ENCODE measurements around the gene FGF4. TPM values are rescaled to one million over a fixed set of nuclear protein-coding genes. Genes with fewer than 3 reads are reported as not detected.

Gene FGF4
- total RNA-seq, 1 donor from 2014 or later, result not detected

GRCh38 chr11:69778373-69778772 lies 3.2 kb upstream of the FGF4 start:
- Mint-ChIP-seq H3K9me3 (ENCODE audit: unreplicated experiment) (peaks cover 2% of the 10 kb centered on the region), H3K4me3 (ENCODE audit: unreplicated experiment) (no peak overlapping the region), H3K4me1 (ENCODE audit: low read depth, unreplicated experiment) (no peaks in the 10 kb centered on the region), H3K27ac (ENCODE audit: unreplicated experiment) (no peak overlapping the region), H3K36me3 (ENCODE audit: low read depth, unreplicated experiment) (no peaks in the 10 kb centered on the region), H3K27me3 (ENCODE audit: low read depth, unreplicated experiment) (peaks cover 63% of the 10 kb centered on the region)
- Histone ChIP-seq H3K4me1 (ENCODE audit: insufficient read depth, low read length) (no peaks in the 10 kb centered on the region), H3K27ac (ENCODE audit: low read depth, low read length) (no peak overlapping the region), H4K20me1 (ENCODE audit: insufficient read depth, low read length) (no peaks in the 10 kb centered on the region), H3K4me3 (ENCODE audit: insufficient read depth, low read depth, low read length) (no peak overlapping the region), H3K9ac (ENCODE audit: low read length) (no peak overlapping the region), H3K36me3 (ENCODE audit: insufficient read depth, low read length) (no peaks in the 10 kb centered on the region), H3K79me2 (ENCODE audit: insufficient read depth, low read length) (no peaks in the 10 kb centered on the region), H3K4me2 (ENCODE audit: low read length) (no peak overlapping the region), H2AFZ (ENCODE audit: low read depth, low read length) (no peak overlapping the region), H3K9me3 (ENCODE audit: insufficient read depth, low read depth, low read length) (no peaks in the 10 kb centered on the region), H3K27me3 (ENCODE audit: insufficient read depth, low read length) (peaks cover 31% of the 10 kb centered on the region)
- no peak for FAIRE-seq
- TF ChIP-seq EZH2 (IDR thresholded peaks at IDR 0.05; ENCODE audit: insufficient read depth, low read length) (no peak), CTCF (IDR thresholded peaks at IDR 0.05; ENCODE audit: insufficient read depth, low read depth, low read length) (no peak)
- DNase-seq (ENCODE audit: low read depth), result no peak

GRCh38 chr11:69774354-69775162 lies 583 bp downstream of the FGF4 start:
- Mint-ChIP-seq H3K36me3 (ENCODE audit: low read depth, unreplicated experiment) (no peaks in the 10 kb centered on the region), H3K27me3 (ENCODE audit: low read depth, unreplicated experiment) (peaks cover 64% of the 10 kb centered on the region), H3K4me3 (ENCODE audit: unreplicated experiment) (no peak overlapping the region), H3K4me1 (ENCODE audit: low read depth, unreplicated experiment) (no peaks in the 10 kb centered on the region), H3K9me3 (ENCODE audit: unreplicated experiment) (peaks cover 2% of the 10 kb centered on the region), H3K27ac (ENCODE audit: unreplicated experiment) (no peak overlapping the region)
- no peaks in the 10 kb centered on the region for H3K4me1 ChIP-seq (ENCODE audit: insufficient read depth, low read length)
- no peaks in the 10 kb centered on the region for H3K9me3 ChIP-seq (ENCODE audit: insufficient read depth, low read depth, low read length)
- no peaks in the 10 kb centered on the region for H4K20me1 ChIP-seq (ENCODE audit: insufficient read depth, low read length)
- H3K9ac ChIP-seq (ENCODE audit: low read length), result no peak overlapping the region
- no peak overlapping the region for H3K4me2 ChIP-seq (ENCODE audit: low read length)
- H3K4me3 ChIP-seq (ENCODE audit: insufficient read depth, low read depth, low read length), result no peak overlapping the region
- FAIRE-seq (no peak), DNase-seq (ENCODE audit: low read depth) (no peak)
- TF ChIP-seq CTCF (IDR thresholded peaks at IDR 0.05; ENCODE audit: insufficient read depth, low read depth, low read length) (no peak), EZH2 (IDR thresholded peaks at IDR 0.05; ENCODE audit: insufficient read depth, low read length) (peak; percentile 89)
- H3K36me3 ChIP-seq (ENCODE audit: insufficient read depth, low read length), result no peaks in the 10 kb centered on the region
- H2AFZ ChIP-seq (ENCODE audit: low read depth, low read length), result no peak overlapping the region
- H3K79me2 ChIP-seq (ENCODE audit: insufficient read depth, low read length), result no peaks in the 10 kb centered on the region
- H3K27ac ChIP-seq (ENCODE audit: low read depth, low read length), result no peak overlapping the region
- H3K27me3 ChIP-seq (ENCODE audit: insufficient read depth, low read length), result peaks cover 55% of the 10 kb centered on the region

All from astrocyte (in vitro differentiated cells and primary cell).